Neural crest cell (in vitro differentiated cells): ENCODE data around the gene POMGNT1. TPM values are rescaled to one million over a fixed set of nuclear protein-coding genes. Genes with fewer than 3 reads are reported as not detected.

Source experiments
- DNase-seq: peaks from one replicate; pipeline ENCODE4 v3.0.0; 2021; ENCODE audit warnings: low read depth, mixed read lengths, low spot score
- H3K27ac Mint-ChIP-seq: one replicate; pipeline ENCODE4 v1.8.0; 2021; ENCODE audit warnings: mild to moderate bottlenecking, mixed read lengths; ENCODE audit not compliant: unreplicated experiment
- H3K27me3 Mint-ChIP-seq: 2 replicates; pipeline ENCODE4 v1.8.0; 2021; ENCODE audit warnings: low read depth, mild to moderate bottlenecking, mixed read lengths
- H3K36me3 Mint-ChIP-seq: 2 replicates; pipeline ENCODE4 v1.8.0; 2021; ENCODE audit warnings: low read depth, mild to moderate bottlenecking, mixed read lengths
- H3K4me1 Mint-ChIP-seq: 2 replicates; pipeline ENCODE4 v1.8.0; 2021; ENCODE audit warnings: mixed read lengths
- H3K4me3 Mint-ChIP-seq: one replicate; pipeline ENCODE4 v1.8.0; 2021; ENCODE audit warnings: mild to moderate bottlenecking, mixed read lengths
- H3K9me3 Mint-ChIP-seq: 2 replicates; pipeline ENCODE4 v1.8.0; 2021; ENCODE audit warnings: mixed read lengths
- CTCF ChIP-seq: fragments of 200-600 bp; sonication (generic); conservative IDR thresholded peaks from 2 replicates; pipeline ENCODE4 v1.5.0; 2021; ENCODE audit warnings: antibody characterized with exemption, mild to moderate bottlenecking
- total RNA-seq: library from RNA; stranded (reverse); gene quantifications from 2 replicates; pipeline ENCODE4 v1.2.1, GENCODE V29; 2021

The POMGNT1 gene
- total RNA-seq, 1 donor from 2014 or later = 86.7 TPM

GRCh38 chr1:46188295-46189030, 9.8 kb downstream of the POMGNT1 start:
- Mint-ChIP-seq H3K4me3 (no peak overlapping the region), H3K27me3 (no peaks in the 10 kb centered on the region), H3K9me3 (no peaks in the 10 kb centered on the region), H3K4me1 (no peaks in the 10 kb centered on the region), H3K27ac (peak overlapping the region; percentile 57), H3K36me3 (peaks cover 5% of the 10 kb centered on the region)
- peak; percentile 17 for TF ChIP-seq CTCF
- no peak for DNase-seq

GRCh38 chr1:46187106-46187869, 10.9 kb downstream of the POMGNT1 start:
- Mint-ChIP-seq H3K4me3 (no peak overlapping the region), H3K36me3 (peaks cover 5% of the 10 kb centered on the region), H3K27me3 (no peaks in the 10 kb centered on the region), H3K9me3 (no peaks in the 10 kb centered on the region), H3K27ac (no peak overlapping the region), H3K4me1 (no peaks in the 10 kb centered on the region)
- TF ChIP-seq CTCF = no peak
- DNase-seq = no peak

GRCh38 chr1:46186076-46186475, 12.2 kb downstream of the POMGNT1 start:
- Mint-ChIP-seq H3K4me1 (peaks cover 4% of the 10 kb centered on the region), H3K27ac (no peak overlapping the region), H3K36me3 (peaks cover 3% of the 10 kb centered on the region), H3K27me3 (no peaks in the 10 kb centered on the region), H3K9me3 (no peaks in the 10 kb centered on the region), H3K4me3 (no peak overlapping the region)
- no peak for DNase-seq
- no peak for TF ChIP-seq CTCF

- TF ChIP-seq CTCF = no peak
- H3K4me1 Mint-ChIP-seq = peaks cover 4% of the 10 kb centered on the region
- no peaks in the 10 kb centered on the region for H3K9me3 Mint-ChIP-seq
- no peak for DNase-seq
- no peak overlapping the region for H3K27ac Mint-ChIP-seq
- peaks cover 3% of the 10 kb centered on the region for H3K36me3 Mint-ChIP-seq
- H3K4me3 Mint-ChIP-seq = no peak overlapping the region
- no peaks in the 10 kb centered on the region for H3K27me3 Mint-ChIP-seq
These were observed 13.1 kb downstream of the POMGNT1 start for GRCh38 chr1:46184920-46185658.

- no peak for TF ChIP-seq CTCF
- peaks cover 3% of the 10 kb centered on the region for H3K36me3 Mint-ChIP-seq
- no peaks in the 10 kb centered on the region for H3K27me3 Mint-ChIP-seq
- DNase-seq = no peak
- H3K4me1 Mint-ChIP-seq = peaks cover 4% of the 10 kb centered on the region
- no peaks in the 10 kb centered on the region for H3K9me3 Mint-ChIP-seq
- H3K27ac Mint-ChIP-seq = peak overlapping the region; percentile 48
- H3K4me3 Mint-ChIP-seq = no peak overlapping the region
These were observed 14.2 kb downstream of the POMGNT1 start for GRCh38 chr1:46183926-46184557.
